Occipital lobe (tissue), 2 donors: ENCODE measurements around the gene ZNF175. TPM values are rescaled to one million over a fixed set of nuclear protein-coding genes. Genes with fewer than 3 reads are reported as not detected.
A peak's percentile ranks its signal among the peaks of the same experiment; 100 is the strongest.

Source experiments
- DNase-seq: peaks from one replicate; lab custom pipeline; 2025; lab: John Stamatoyannopoulos, UW
- total RNA-seq: library from RNA; depleted of rRNA; stranded (reverse); fragments of >200 nt; gene quantifications from one replicate; pipeline ENCODE4 v1.2.3, GENCODE V29; 2014

ZNF175 gene
- total RNA-seq, 1 donor from 2014 or later, result 8.7 TPM

DNA sequence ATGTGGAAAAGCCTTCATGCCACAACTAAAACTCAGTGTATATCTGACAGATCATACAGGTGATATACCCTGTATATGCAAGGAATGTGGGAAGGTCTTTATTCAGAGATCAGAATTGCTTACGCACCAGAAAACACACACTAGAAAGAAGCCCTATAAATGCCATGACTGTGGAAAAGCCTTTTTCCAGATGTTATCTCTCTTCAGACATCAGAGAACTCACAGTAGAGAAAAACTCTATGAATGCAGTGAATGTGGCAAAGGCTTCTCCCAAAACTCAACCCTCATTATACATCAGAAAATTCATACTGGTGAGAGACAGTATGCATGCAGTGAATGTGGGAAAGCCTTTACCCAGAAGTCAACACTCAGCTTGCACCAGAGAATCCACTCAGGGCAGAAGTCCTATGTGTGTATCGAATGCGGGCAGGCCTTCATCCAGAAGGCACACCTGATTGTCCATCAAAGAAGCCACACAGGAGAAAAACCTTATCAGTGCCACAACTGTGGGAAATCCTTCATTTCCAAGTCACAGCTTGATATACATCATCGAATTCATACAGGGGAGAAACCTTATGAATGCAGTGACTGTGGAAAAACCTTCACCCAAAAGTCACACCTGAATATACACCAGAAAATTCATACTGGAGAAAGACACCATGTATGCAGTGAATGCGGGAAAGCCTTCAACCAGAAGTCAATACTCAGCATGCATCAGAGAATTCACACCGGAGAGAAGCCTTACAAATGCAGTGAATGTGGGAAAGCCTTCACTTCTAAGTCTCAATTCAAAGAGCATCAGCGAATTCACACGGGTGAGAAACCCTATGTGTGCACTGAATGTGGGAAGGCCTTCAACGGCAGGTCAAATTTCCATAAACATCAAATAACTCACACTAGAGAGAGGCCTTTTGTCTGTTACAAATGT is 16.4 kb downstream of the ZNF175 start:
- DNase-seq, result no peak

DNA sequence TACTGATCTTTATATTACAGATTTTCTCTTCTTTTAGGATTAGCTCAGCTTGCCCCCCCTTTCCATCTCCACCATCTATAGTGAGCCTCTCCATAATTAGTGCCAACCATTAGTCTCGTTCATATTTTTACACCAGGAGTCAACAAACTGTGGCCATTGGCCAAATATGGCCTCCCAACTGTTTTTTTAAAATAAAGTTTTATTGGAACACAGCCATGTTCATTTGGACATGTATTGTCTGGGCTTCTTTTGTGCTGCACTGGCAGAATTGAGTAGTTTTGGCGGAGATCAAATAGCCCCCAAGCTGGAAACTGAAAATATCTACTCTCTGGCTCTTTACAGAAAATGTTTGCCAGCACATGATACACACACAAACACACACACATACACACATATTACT is 18.4 kb downstream of the ZNF175 start:
- no peak for DNase-seq

DNA sequence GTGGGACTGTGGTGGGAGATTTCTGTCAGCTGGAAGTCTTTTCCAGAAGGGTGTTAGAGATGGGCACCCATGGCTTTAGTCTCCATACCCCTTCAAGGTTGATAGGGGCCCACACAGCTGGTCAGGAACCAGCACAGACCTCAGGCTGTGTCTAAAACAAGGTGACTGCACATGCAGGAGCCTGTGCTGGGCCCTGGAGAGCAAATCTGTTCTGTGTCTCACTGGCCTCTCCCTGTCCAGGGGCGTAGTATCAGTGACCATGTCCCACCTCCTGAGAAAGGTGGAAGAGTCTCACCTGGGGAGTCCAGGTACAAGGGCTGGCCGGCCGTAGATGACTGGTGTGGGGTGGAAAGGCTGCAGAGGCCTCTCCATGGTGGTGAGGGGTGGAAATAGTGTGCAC is 19.4 kb downstream of the ZNF175 start:
- DNase-seq, result no peak

DNA sequence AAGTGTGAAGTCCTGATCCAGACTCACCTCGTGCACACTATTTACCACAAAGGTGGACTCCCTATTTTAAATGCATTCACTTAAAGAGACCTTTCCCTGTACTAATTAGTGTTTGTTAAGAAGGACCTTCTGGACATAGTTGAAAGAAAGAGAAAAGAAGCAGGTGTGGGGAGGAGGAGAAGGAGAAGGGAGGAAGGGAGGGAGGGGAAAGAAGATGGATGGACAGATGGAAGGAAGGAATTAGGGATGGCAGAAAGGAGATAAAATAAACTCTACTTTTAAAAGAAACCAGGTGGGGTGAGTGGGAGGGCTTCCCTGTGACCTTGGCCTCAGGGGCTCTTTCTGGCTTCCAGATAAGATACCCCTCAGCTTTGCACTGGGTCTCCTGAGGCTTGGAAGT is 21.4 kb downstream of the ZNF175 start:
- DNase-seq, result no peak

DNA sequence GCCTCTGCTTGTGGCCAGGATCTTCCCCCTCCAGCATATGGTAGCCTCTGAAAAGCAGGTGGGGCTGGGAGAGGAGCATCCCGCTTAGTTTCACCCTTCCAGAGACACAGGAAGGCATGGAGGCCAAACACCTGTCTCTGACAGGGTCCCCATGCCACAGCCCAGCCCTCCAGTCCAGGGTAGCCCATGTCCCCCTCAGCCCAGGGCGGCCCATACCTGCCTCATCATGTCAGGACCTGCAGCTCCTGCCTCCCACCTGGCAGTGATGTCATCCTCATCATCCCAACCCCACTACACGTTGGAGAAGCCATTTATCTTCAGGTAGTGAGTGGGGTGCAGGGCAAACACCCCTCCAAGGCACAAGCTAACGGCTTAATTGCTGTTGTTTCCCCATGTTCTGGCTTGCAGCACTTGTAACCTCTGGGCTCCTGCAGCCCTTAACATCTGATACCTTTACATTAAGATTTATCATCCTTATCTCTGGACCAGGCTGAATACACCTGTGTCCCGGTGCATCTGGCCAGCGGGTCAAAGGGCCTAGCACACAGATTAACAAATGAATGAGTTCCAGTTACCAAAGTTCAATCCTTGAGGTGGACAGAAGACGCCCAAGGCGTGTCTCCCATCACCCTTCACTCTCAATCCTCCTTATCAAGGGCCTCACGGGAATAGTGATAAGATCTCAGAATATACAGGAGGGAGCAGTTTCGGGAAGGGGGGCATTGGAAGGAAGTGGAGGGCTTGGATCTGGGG is 22.2 kb downstream of the ZNF175 start:
- DNase-seq, result no peak

DNA sequence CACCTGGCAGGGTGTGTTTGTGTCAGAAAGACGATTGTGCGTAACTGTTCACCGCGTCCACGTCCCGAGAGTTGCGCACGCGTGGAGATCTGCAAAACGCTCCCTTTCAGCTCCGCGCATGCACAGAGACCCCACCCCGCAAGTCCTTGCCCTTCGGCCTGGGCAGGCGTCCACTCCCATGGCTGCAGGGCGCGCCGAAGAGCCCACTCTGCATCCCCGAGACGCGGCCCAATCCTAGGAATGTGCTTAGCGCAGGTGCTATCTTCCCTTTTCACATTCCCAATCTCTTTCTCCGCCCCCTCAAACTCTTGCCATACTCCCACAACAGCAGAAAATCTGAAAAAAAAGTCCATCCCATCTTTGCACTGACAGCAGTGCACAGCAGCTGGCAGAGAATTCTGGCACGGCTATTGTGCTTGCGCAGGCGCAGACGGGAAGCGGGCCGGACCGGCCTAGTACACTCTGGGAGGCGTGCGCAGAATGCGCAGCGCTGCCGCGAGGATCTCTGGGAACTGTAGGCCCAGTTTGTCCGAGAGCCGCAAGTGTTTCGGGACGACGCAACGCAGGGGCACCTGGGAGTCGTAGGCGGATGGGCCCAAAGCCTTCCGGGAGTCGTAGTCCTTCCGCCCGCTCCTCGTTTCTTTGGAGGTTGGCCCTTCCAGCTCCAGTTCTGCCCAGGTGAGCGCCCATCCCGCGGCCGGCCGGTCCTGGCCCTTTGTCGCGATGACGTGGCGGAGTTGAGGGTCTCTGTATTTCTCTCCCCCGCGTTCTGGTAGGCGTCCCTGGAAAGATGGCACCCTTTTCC is 23.1 kb downstream of the ZNF175 start:
- peak; percentile 97 for DNase-seq

DNA sequence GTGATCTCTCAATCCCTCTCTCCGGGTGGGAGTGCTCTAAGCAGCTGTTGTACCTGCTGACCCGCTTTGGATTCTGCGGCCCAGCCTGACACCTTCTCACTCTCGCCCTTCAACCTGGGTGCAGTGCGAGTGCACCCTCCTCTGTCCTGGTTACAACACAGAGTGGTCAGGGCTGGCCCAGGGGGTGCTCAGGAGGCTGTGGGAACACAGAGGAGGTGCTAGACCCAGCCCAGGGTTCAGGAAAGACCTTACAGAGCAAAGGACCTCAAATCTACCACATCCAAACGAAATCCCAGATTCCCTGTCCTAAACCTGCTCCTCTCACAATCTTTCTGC is 23.7 kb downstream of the ZNF175 start:
- DNase-seq, result no peak

DNA sequence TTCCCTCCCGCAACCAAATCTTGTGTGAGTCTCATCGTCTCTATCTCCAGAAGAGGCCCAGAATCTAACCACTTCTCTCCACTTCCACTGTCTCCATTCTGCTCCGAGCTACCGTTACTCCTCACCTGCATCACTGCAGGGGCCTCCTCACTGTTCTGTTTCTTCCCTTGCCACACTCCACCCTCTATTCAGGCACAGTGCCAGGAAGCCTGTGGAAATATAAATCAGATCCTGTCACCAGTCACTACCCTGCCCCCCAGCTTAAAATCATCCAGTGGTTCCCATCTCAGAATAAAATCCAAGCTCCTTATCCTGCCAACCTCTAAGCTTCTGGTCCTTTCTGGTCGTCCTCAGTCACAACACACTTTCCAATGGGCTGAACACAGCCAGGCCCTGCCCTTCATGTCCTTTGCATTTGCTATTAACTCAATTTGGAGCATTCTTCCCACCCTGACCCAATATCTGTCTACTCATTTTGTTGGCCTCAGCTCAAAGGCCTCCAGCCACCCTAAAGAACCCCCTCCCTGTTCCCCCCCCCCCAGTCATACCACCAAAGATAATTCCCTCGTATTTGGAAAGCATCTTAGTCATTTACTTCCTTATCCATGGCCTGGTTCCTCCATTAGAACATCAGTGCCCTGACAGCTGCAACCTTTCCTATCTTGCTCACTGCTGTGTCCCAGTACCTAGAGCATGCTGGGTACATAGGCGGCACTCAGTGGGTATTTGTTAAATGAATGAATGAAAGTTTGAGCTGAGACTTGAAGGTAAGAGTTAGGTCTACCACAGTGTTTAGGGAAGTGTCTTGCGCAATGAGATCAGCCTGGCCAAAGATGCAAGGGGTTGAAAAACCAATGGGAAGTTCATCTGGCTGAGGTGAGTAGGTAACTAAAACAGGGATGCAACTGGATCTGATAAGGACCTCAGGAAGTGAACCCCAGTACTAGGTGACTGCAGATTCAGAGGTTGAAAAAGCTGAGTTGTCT is 24.4 kb downstream of the ZNF175 start:
- DNase-seq, result no peak

DNA sequence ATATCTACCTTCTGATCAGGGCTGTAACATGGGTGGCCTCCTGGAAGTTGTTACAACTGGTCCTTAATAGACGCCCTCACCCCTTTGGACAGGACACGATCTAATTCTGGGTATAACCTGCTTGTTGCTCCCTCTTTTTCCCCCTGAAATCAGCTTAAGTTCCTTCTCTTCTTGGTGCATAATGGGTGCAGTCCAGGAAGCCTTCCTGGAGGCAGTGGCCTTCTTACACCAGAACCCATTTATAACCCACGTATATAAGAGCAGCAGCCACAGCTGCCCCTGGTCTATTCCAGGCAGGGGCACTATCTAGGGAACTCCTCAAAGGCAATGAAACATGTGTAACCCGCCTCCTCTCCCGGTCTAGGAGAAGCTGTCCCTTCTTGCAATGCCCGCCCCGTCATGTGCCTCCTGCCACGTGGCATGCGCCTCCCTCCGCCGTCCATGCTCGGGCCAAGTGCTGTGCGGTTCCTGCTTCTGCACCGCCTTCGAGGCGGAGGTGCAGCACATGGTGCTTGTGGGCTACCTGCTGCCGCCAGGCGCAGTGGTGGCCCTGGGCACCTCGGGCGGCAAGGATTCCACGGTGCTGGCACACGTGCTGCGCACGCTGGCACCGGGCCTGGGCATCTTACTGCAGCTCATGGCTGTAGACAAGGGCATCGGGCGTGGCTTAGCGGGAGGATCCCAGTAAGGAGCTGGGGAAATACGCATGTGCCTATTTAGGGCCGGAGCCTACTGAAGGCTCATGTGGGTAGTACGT is 27.3 kb downstream of the ZNF175 start:
- DNase-seq, result no peak

DNA sequence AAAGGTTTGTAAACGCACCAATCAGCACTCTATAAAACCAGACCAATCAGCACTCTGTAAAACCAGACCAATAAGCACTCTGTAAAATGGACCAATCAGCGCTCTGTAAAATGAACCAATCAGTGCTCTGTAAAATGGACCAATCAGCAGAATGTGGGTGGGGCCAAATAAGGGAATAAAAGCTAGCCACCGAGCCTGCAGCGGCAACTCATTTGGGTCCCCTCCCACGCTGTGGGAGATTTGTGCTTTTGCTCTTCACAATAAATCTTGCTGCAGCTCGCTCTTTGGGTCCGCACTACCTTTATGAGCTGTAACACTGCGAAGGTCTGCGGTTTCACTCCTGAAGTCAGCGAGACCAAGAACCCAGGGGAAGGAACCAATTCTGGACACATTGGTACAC is 28.0 kb downstream of the ZNF175 start:
- no peak for DNase-seq

DNA sequence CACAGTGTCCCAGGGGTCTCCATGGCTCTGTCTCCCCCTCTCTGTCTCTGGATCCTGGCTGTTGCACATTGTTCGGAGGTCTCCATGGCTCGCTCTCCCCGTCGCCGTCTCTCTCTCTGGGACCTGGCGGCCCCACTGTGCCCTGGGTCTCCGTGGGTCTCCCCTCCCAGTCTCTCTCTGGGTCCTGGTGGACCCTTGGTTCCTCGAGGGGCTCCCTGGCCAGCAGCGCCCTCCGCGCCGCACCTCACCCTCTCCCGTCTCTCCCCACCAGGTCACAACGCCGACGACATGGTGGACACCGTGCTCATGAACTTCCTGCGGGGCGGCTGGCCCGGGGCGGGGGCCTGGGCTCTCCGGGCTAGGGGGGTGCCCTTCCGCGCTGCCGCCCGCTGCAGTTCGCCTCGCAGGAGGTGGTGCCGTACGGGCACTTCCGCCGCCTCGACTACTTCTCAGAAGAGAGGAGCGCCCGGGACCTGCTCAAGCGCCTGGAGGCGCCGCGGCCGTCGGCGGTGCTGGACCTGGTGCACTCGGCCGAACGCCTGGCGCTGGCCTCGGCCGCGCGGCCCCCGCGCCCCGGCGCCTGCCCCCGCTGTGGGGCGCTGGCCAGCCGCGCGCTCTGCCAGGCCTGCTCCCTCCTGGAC is 30.0 kb downstream of the ZNF175 start:
- DNase-seq, result no peak

DNA sequence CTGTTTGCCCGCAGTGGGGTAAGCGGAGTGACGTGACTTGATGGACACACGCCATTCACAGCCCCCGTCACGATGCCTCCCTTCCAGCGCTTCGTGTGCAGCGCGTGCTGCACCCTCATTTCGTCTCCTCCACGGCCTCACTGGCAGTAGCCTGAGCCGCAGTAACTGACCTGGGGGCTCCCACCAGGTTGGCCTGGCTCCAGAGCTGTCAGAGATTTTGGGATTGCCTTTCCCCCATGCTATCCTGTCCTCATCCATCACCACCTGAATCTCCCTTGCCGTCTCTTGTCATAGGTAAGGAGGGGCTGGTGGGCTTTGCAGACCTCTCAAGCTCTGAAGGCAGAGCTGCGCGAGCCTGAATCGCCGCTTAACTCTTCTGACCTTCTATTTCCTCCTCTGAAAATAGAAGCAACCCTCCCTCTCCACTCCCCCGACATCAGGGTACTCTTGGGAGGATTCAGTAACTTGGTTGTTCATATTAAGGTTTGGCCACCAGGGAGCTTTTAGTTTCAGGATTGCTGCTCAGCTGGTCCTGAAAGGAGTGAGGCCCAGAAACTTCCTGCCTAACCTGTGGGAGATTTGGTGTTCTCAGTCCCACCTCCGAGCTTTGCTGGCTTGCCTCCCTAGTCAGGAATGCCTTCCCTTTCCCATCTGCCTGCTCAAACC is 31.2 kb downstream of the ZNF175 start:
- DNase-seq, result no peak

DNA sequence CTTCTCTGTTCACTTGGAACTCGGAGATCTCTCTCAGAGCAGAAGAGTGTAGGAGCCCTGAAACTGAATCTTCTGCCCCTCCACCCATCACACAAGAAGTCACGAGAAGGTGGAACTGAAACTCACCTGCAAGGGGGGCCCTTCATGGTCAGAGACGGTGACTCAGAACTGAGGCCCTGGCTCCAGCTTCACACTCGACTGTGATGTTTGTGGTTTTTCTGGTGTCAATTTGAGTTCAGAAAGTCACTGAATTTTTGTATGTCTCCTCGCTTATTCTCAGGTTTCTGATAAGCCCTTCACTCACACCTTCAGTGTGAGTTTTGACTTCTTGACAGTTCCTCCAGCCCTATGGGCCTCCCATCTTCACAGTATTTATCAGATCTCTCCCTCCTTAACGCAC is 36.0 kb downstream of the ZNF175 start:
- no peak for DNase-seq

DNA sequence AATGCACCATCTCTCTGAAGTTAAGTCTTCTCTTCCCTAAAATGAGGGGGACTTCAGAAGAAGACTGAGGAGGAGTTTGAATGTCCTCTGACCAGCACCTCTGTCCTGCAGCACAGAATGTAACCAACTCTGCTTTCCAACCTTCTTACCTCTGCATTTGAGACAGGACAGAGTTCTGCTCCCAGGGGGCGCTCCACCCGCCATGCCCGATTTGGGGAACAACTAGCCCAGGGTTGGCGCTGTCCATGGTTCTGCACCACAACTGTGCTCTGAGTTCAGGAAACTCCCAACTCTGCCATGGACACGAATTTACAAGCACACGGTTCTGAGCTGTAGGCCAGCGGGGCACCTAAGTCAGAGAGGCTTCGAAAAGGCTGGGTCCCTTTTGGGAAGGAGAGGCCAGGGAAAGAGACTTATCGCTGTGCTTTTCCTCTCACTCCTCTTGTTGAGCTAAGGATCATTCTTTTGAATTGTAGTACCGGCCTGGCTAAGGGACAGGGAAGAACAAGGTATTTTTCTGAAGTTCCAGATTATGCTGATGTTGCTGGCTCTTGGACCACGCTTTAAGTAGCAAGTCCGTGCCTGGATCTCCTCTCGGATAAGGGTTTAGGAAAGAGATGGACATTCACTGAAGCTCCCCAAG is 37.0 kb downstream of the ZNF175 start:
- DNase-seq, result no peak

DNA sequence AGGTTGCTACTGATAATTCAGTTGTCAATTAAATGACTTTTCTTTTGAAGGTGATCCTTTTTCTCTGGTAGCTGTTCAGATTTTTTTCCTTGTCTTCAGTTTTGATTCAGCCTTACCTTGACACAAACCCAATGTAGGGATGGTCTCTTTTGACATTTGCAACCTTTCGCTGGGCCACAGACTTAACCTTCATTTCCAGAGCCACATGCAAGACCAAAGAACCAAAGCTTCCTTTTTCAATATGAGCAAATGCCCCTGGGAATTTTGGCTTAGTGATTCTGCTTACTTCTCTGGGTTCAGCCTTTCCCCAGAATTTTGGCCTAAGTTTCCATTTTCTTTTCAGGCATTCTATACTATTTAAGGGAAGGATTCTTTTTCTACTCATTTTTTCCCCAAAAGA is 39.5 kb downstream of the ZNF175 start:
- no peak for DNase-seq

DNA sequence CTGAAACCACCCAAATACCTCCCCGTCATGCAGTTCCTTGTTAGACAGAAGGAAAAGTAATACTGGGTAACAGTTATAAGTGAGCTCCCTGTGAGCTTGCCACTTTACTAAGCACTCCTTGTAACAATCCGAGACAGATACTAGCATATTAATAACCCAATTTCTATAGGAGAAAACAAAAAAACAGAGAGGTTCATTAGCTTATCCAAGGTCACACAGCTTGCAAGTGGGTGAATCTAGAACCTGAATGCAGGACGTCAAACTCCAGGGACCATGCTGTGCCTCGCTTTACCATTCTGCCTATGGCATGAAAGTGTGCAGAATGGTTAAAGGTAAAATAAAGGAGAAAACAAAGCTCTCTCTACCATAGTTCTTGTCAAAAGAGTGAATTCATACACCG is 43.7 kb downstream of the ZNF175 start:
- DNase-seq, result no peak

DNA sequence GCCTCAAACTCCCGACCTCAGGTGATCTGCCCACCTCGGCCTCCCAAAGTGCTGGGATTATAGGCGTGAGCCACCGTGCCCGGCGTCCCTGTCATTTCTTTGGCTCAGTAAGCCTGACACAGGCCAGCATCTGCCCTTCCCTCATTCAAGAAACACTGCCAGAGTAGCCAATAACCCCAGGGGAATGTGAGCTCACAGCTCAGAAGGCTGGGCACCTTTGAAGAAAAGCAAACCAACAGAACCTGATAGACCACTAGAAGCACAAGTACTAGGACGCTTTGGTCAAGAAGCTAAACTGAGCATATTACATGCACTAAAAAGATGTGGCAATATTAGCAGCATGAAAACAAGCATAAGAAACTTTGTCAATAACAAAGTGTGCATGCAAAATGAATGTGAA is 44.9 kb downstream of the ZNF175 start:
- no peak for DNase-seq

DNA sequence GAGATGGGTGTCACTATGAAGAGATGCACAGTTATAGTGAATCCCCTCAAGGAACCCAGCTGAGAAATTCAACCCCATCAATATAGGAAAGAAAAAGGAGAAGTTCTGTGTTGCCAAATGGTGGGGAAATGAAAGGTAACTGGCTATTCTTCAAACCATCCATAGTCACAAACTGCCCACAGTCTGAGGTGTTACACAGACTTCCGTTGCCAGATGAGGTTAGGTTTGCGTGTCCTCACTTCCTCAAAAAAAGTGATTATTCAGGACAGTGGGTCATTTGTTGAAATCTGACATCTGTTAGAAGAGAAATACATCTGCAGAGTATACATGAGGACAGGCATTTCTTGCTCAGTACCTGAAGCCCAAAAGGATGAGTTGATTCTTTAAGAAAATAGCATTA is 50.1 kb downstream of the ZNF175 start:
- no peak for DNase-seq

DNA sequence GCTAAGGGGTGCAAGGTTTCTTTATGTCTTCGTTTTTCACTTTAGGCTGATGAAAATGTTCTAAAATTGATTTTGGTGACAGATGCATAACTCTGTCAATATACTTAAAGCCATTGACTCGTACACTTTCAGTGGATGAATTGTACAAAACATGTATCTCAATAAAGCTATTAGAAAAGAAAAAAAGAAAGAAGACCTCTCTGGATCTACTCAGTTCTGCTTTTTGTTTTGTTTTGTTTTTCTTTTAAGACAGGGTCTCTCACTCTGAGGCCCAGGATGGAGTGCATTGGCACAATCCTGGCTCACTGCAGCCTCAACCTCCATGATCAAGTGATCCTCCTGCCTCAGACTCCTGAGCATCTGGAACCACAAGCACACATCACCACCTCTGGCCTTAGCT is 55.6 kb downstream of the ZNF175 start:
- no peak for DNase-seq
